Tibial nerve (tissue), 4 donors: ENCODE data around the gene RELA. TPM values are rescaled to one million over a fixed set of nuclear protein-coding genes. Genes with fewer than 3 reads are reported as not detected.

Source experiments
- DNase-seq, 2 donors: peaks; one replicate each; pipeline ENCODE4 v3.0.0-alpha.2; 2019; ENCODE audit warnings: low spot score in 2 of 2
- H3K27ac ChIP-seq, 4 donors: fragments of 200-600 bp; sonication (generic) in 3 of 4; one replicate each; pipeline ENCODE4 v1.5.1; 2017 to 2019; ENCODE audit warnings: mild to moderate bottlenecking in 1 of 4
- H3K27me3 ChIP-seq, 2 donors: fragments of 200-600 bp; sonication (generic) in 1 of 2; one replicate each; pipeline versions ENCODE4 v1.5.1 to v1.6.0; 2017 to 2019
- H3K36me3 ChIP-seq, 3 donors: fragments of 200-600 bp; sonication (generic); one replicate each; pipeline ENCODE4 v1.5.1; 2018 to 2019
- H3K4me1 ChIP-seq, 4 donors: fragments of 200-600 bp; sonication (generic) in 3 of 4; one replicate each; pipeline ENCODE4 v1.5.1; 2017 to 2019
- H3K4me3 ChIP-seq, 4 donors: fragments of 200-600 bp; sonication (generic) in 3 of 4; one replicate each; pipeline ENCODE4 v1.5.1; 2017 to 2019; ENCODE audit warnings: mild to moderate bottlenecking in 1 of 4, moderate library complexity in 1 of 4
- H3K9me3 ChIP-seq, 4 donors: fragments of 200-600 bp; sonication (generic) in 3 of 4; one replicate each; pipeline ENCODE4 v1.5.1; 2017 to 2019
- EP300 ChIP-seq, 2 donors: sonication (generic); formaldehyde crosslinking; IDR thresholded peaks; one replicate each; pipeline ENCODE4 v1.6.1; 2017; ENCODE audit warnings: antibody characterized with exemption in 2 of 2, mild to moderate bottlenecking in 1 of 2
- POLR2A ChIP-seq, 2 donors: fragments of 450-650 bp; IDR thresholded peaks; one replicate each; pipeline ENCODE4 v1.6.1; 2017; ENCODE audit warnings: antibody characterized with exemption in 2 of 2, mild to moderate bottlenecking in 2 of 2, moderate library complexity in 2 of 2
- WGBS, 2 donors: methylation state at CpG; one replicate each; pipeline ENCODE4 v1.1.5; 2018; 5-methylcytosine and 5-hydroxymethylcytosine counted together
- total RNA-seq, 4 donors: library from RNA; depleted of rRNA; stranded (reverse); fragments of >200 nt; gene quantifications; one replicate each; pipeline ENCODE4 v1.1.0, GENCODE V29; 2016
- TF ChIP-seq, protein P1 (sequence below), 5 experiments: fragments of 200-600 bp in 3 of 5; fragments of 450-650 bp in 2 of 5; sonication (generic) in 3 of 5; IDR thresholded peaks; one replicate each; pipeline ENCODE4 v1.5.1; 2016 to 2019; ENCODE audit warnings: antibody characterized with exemption in 5 of 5, mild to moderate bottlenecking in 3 of 5, moderate library complexity in 2 of 5

The RELA gene
- total RNA-seq, 4 donors from 2014 or later = 44.6 to 70.8 (median 51.7) TPM

DNA sequence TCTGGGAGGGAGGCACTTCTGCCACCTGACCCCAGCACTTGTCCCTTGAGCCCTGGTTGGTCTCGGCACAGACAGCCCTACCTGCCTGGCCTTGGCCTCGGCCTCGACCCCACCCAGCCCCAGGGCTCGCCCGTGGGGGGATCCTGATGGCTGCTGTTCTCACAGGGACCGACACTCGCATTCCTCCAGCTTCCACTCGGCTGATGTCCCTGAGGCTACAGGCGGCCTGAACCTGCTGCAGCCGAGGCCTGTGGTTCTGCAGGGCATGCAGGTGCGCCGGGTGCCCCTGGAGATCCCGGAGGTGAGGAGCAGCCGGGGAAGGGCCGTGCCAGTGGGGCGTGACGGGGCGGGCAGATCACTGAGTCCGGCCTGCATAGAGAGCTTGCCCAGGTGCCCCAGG is 42.0 kb downstream of the RELA start:
- 89 to 91% methylated on average over 17 to 18 of the region's 19 CpGs for WGBS, 2 donors
- H3K4me3 ChIP-seq = no peak overlapping the region
- no peaks in the 10 kb centered on the region for H3K27me3 ChIP-seq
- DNase-seq = no peak
- H3K36me3 ChIP-seq = peaks cover 0 to 89% (median 39%) of the 10 kb centered on the region in 3 donors
- TF ChIP-seq, protein P1, sequence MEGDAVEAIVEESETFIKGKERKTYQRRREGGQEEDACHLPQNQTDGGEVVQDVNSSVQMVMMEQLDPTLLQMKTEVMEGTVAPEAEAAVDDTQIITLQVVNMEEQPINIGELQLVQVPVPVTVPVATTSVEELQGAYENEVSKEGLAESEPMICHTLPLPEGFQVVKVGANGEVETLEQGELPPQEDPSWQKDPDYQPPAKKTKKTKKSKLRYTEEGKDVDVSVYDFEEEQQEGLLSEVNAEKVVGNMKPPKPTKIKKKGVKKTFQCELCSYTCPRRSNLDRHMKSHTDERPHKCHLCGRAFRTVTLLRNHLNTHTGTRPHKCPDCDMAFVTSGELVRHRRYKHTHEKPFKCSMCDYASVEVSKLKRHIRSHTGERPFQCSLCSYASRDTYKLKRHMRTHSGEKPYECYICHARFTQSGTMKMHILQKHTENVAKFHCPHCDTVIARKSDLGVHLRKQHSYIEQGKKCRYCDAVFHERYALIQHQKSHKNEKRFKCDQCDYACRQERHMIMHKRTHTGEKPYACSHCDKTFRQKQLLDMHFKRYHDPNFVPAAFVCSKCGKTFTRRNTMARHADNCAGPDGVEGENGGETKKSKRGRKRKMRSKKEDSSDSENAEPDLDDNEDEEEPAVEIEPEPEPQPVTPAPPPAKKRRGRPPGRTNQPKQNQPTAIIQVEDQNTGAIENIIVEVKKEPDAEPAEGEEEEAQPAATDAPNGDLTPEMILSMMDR (IDR thresholded peaks at IDR 0.05) = no peak
- no peak overlapping the region for H3K27ac ChIP-seq
- no peaks in the 10 kb centered on the region for H3K9me3 ChIP-seq
- peaks cover 0 to 34% (median 11%) of the 10 kb centered on the region in 4 donors for H3K4me1 ChIP-seq

DNA sequence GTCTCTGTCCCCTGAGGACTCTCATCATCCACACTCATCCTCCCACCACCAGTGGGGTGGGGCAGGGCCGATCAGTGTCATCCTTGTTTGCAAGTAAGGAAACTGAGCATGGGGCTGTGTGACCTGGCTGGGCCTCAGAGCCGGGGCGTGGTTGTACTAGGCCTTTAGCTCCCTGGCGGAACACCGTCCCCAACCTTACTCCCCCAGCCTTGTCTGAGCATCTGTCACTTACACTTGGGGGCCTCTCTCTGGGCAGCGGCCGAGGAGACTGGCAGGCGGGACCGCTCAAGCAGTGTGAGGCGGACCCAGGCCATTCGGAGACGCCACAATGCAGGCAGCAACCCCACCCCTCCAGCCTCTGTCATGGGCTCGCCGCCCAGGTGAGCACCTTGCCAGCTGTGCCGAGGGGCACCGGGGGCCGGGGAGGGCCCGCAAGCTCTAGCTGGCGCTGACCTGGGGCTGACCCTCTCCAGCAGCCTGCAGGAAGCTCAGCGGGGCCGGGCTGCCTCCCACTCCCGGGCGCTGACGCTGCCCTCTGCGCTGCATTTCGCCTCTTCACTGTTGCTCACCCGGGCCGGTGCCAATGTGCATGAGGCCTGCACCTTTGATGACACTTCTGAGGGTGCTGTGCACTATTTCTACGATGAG is 43.3 kb downstream of the RELA start:
- Histone ChIP-seq H3K27me3 (no peaks in the 10 kb centered on the region), H3K9me3 (no peaks in the 10 kb centered on the region), H3K27ac (no peak overlapping the region), H3K4me1 (peaks cover 0 to 34% (median 11%) of the 10 kb centered on the region in 4 donors), H3K36me3 (peaks cover 0 to 77% (median 30%) of the 10 kb centered on the region in 3 donors), H3K4me3 (no peak overlapping the region)
- no peak for DNase-seq
- TF ChIP-seq POLR2A (IDR thresholded peaks at IDR 0.05) (no peak), EP300 (IDR thresholded peaks at IDR 0.05) (no peak)
- TF ChIP-seq, protein P1 (IDR thresholded peaks at IDR 0.05) = no peak
- 94 to 96% methylated on average over 14 to 24 of the region's 29 CpGs for WGBS, 2 donors

DNA sequence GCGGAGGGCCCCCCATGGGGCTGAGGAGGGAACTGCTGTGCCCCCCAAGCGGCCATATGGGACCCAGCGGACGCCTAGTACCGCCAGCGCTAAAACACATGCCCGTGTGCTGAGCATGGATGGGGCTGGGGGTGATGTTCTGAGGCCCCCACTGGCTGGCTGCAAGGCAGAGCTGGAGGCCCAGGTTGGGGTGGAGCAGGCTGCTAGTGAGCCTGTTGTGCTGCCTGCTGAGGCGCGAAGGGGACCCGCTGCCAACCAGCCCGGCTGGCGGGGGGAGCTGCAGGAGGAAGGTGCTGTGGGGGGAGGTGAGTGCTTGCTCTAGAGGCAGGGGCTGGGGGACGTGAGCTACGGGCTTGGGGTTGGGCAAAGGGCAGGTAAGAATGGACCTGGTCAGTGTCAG is 44.0 kb downstream of the RELA start:
- DNase-seq = no peak
- Histone ChIP-seq H3K27me3 (no peaks in the 10 kb centered on the region), H3K9me3 (no peaks in the 10 kb centered on the region), H3K27ac (no peak overlapping the region), H3K36me3 (peaks cover 0 to 70% (median 23%) of the 10 kb centered on the region in 3 donors), H3K4me3 (no peak overlapping the region), H3K4me1 (peaks cover 0 to 34% (median 11%) of the 10 kb centered on the region in 4 donors)
- WGBS, 2 donors = 85 to 89% methylated on average over 12 to 14 of the region's 14 CpGs
- no peak for TF ChIP-seq EP300 (IDR thresholded peaks at IDR 0.05)
- TF ChIP-seq, protein P1 (IDR thresholded peaks at IDR 0.05) = no peak
- no peak for TF ChIP-seq POLR2A (IDR thresholded peaks at IDR 0.05)

DNA sequence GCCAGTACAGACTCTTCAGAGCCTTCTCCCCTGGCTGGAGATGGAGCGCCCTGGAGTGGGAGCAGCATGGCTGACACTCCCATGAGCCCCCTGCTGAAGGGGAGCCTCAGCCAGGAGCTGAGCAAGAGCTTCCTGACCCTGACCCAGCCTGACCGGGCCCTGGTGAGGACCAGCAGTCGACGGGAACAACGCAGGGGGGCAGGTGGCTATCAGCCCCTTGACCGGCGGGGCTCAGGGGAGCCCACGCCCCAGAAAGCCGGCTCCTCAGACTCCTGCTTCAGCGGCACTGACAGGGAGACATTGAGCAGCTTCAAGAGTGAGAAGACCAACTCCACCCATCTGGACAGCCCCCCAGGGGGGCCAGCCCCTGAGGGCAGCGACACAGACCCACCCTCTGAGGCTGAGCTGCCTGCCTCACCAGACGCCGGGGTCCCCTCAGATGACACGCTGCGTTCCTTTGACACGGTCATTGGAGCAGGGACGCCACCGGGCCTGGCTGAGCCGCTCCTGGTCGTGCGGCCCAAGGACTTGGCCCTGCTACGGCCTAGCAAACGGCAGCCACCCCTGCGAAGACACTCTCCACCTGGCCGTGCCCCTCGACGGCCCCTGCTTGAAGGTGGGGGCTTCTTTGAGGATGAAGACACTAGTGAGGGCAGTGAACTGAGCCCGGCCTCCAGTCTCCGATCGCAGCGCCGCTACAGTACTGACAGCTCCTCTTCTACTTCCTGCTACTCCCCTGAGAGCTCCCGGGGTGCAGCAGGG is 44.5 kb downstream of the RELA start:
- 87 to 94% methylated on average over 17 to 23 of the region's 33 CpGs for WGBS, 2 donors
- no peak overlapping the region for H3K4me3 ChIP-seq
- H3K27me3 ChIP-seq = no peaks in the 10 kb centered on the region
- no peaks in the 10 kb centered on the region for H3K9me3 ChIP-seq
- DNase-seq = no peak
- no peak overlapping the region for H3K27ac ChIP-seq
- TF ChIP-seq POLR2A (IDR thresholded peaks at IDR 0.05) = no peak
- TF ChIP-seq EP300 (IDR thresholded peaks at IDR 0.05) = no peak
- TF ChIP-seq, protein P1 (IDR thresholded peaks at IDR 0.05) = no peak
- peaks cover 0 to 37% (median 16%) of the 10 kb centered on the region in 4 donors for H3K4me1 ChIP-seq
- peaks cover 0 to 64% (median 21%) of the 10 kb centered on the region in 3 donors for H3K36me3 ChIP-seq
